NOMO-1 treated with DMSO at 0.1 percent for 48 hours (cell line): ENCODE data around the gene TRIP10.

Experiments used
- DNase-seq: peaks from one replicate; lab custom pipeline; 2025; ENCODE audit not compliant: unreplicated experiment; lab: John Stamatoyannopoulos, UW

The TRIP10 gene

GRCh38 chr19:6723738-6724137 lies 15.7 kb upstream of the TRIP10 start:
- peak; percentile 51 for DNase-seq

DNA sequence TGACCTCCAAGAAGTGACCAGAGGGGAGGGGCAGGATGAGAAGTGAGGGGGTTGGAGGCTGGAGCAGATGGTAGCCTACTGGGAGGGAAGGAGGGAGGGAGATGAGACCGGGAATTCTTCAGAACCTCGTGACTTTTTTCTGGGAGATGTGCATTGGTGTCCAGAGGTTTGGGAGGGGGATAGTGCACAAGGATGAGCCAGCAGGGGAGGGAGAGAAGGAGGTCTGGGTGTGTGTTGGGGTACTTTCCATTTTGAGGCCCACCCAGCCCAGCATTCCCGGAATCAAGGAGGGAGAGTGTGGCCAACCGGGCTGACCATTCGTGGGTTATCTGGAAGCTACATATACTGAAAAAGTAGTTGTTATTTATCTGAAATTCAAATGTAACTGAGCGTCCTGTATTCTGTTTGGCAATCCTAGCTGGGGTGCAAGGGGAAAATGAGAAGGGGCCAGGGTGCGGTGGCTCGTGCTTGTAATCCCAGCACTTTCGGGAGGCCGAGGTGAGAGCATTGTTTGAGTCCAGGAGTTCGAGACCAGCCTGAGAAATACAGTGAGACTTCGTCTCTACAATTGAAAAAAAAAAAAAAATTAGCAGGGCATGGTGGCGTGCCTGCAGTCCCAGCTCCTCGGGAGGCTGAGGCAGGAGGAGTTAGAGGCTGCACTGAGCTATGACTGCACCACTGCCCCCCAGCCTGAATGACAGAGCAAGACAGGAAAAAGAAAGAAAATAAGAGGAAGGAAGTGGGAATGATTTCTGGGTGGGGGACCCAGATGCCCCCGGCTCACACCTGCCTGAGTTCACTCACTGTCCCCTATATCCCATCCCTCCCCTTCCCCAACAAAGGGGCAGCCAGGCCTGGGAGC lies 14.6 kb upstream of the TRIP10 start:
- DNase-seq = no peak

DNA sequence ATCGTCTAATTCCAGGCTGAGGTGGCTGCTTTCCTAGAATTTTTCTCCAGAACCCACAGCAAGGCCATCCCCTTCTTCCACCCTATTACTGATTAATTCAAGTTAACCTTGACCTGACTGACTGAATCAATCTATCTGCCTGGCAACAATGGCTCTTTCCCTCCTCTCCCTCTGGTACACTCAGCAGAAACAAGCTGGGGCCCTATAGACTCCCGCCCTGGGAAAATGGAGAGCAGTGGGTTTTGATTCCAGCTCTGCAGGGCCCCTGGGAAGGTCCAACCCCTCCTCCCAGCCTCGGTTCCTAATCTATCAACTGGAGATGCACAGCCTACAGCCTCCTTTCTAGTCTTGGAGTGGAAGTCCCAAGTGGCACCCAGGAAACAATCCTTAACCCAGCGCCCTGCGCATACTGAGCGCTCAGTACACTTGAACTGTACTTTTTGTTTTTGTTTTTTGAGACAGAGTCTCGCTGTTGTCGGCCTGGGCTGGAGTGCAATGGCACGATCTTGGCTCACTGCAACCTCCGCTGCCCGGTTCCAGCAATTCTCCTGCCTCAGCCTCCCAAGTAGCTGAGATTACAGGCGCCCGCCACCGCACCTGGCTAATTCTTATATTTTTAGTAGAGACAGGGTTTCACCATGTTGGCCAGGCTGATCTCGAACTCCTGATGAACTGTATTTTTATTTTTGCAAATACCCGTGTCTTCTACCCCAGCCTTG lies 13.8 kb upstream of the TRIP10 start:
- no peak for DNase-seq

DNA sequence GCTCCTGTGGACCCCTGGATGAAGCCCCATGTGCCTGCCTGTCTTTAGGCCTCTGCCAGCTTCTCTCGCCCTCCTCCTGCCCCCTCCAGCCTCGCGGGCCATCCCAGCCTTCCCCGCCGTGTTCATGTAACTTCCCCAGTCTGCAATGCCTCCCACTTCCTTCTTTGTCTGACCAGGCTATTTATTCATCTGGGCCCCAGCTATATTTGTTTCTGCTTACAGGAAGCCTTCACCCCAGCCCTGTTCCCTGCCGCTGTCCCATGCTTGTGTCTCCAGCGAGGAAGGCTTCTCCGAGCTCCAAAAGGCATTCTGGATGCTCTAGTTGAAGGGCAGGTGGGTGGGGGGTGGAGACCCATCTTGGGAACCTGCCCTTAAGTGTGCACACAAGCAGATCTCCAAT lies 11.1 kb upstream of the TRIP10 start:
- DNase-seq = peak; percentile 80

GRCh38 chr19:6729573-6730152 lies 9.8 kb upstream of the TRIP10 start:
- DNase-seq = no peak

- peak; percentile 50 for DNase-seq
These were observed 9.2 kb upstream of the TRIP10 start for GRCh38 chr19:6730153-6730804.

DNA sequence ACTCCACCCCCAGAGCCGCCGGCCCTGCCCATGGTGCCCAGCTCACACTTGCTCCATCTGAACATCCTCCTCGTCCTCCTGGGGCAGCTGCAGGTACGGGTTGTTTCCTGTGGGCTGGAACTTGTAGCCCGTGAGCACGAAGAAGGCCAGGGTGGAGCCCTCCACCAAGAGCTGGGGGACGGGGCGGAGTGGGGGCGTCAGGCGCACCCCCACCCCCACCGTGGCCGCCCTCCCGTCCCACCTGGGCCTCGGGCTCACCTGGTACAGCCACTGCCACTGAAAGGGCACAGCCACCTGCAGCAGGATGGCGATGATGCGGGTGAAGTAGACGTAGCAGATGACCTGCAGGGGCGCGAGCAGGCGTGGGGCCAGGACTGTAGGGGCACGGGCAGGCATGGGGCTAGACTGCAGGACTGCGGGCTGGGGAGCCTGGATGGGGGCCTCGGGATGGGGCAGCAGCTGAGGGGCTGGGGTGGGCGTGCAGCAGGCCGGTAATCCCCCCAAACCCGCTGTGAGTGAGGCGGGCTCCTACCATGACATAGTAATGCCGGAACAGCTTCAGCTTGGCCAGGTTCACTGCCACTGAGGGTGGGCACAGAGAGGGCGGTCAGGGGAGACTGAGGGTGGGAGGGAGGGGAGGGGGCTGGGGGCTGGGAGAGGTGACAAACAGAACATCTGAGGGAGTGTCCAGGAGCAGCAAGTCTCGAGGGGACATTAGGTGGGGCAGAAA lies 8.4 kb upstream of the TRIP10 start:
- DNase-seq = no peak

GRCh38 chr19:6731822-6732221 lies 7.7 kb upstream of the TRIP10 start:
- no peak for DNase-seq

- no peak for DNase-seq
These were observed 6.6 kb upstream of the TRIP10 start for GRCh38 chr19:6732803-6733337.

GRCh38 chr19:6733338-6734095 lies 6.0 kb upstream of the TRIP10 start:
- DNase-seq = no peak

- no peak for DNase-seq
These were observed 5.3 kb upstream of the TRIP10 start for GRCh38 chr19:6734096-6734696.

DNA sequence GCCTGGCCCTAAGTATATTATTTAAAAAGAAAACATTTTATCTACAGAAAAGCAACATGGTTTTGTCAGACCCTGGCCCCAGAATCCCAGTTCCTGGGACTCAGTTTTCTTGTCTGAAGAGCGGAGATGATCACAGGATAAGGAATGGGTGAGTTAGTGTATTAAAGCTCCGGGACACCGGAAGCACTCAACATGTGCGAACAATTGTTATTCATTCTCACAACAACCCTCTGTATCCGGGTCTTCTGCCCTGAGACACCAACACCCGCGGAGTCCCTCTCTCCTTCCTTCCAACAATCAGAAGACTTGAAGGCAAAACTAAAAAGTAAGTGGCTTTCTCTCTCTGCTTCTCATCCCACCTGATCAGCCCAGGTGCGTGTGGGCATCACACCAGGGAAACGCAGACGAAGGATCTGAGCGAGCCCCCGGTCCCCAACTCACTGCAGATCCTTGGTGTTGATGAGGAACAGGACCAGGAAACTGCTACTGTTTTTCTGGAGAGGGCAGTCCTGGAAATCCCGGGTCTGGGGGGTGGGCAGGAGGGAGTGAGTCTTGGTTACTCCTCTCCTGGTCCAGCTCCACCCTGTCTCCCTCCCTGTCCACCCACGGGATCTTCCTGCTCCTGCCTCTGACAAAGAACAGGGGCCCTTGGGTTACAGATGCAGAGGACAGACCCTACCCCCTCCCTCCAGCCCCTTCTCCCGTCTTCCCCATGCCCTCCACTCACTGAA lies 4.1 kb upstream of the TRIP10 start:
- no peak for DNase-seq

GRCh38 chr19:6736169-6736916 lies 3.1 kb upstream of the TRIP10 start:
- peak; percentile 90 for DNase-seq

- DNase-seq = no peak
These were observed 2.6 kb upstream of the TRIP10 start for GRCh38 chr19:6736917-6737283.

DNA sequence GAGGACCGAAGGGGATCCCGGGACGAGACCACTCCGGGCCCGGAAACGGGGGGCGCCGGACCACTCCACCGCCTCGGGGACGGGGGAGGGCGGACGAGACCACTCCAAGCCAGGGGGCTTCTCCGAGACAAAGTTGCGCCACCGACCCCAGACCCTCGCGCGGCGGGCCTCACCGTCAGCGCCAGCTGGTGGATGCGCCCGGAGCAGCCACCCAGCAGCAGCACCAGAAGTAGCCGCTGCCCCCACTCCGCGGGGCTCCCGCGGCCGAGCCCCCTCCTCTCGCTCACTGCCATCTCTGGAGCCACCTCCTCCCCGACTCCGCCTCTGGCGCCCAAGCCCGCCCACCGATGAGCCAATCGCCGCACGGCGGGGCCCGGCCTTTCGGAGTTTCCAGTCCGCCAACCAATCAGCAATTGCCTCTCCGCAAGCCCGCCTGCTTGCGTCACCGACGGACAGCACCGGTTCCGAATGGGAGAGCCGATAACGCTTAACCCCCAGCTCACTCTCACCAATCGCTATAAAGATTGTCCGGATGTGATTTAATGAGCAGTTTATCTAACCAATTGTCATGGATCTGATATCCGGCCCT lies 2.1 kb upstream of the TRIP10 start, which contains the start of gene GPR108:
TSS of gene GPR108 (minus strand) at position 297 of the 589 bp plus-strand sequence. CDS start at position 293, 4 bp downstream.
- DNase-seq = peak; percentile 100

DNA sequence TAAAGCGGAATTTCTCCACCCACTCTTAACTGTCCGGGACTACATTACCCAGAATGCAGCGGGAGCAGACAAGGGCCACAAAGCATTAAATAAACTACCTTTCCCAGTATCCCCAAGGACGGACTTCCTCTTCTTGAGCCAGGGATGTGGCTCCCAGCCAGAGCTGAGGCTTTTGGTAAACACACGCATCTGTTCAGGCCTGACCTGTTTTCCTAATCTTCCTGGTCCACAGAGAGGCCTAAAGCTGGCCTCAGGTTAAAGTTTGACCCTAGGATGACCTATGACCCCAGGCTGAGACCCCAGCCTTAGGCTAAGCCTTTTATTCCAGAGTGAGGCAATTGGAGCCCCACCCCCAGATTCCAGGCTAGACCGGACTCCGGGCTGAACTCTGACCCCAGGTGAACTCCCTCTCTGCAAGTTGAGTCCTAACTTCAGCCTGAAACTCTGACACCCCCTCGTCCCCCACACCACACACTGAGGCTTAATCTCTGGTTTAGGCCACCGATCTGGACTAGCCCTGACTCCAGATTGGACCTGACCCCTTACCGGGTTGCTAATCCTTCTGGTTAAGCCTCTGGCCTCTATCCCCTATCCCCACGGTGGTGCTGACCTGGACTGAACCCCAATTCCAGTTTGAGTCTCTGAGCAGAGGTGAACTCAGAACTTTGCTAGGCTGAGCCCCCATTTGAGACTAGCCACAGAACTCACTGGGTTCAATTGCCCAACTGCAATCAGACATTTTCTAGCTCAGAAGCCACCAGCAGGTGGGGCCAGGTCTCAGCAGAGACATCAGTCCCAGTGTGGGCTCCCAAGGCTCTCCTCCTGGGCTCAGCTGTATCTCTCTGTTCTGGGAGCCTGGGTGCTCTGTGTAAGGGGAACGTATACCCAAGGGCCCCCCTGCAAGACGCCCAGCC lies 1.4 kb upstream of the TRIP10 start:
- DNase-seq = peak; percentile 86
